Raji (cell line): ENCODE measurements around the gene HOXA2.

Source experiments
- POLR2A ChIP-seq: IDR thresholded peaks from 2 replicates; pipeline ENCODE4 v1.6.1; 2011; ENCODE audit warnings: low read depth, low read length, control low read depth; ENCODE audit not compliant: insufficient read depth

The HOXA2 gene

GRCh38 chr7:27103489-27104226 lies 1.2 kb upstream of the HOXA2 start:
- TF ChIP-seq POLR2A, result no peak

- TF ChIP-seq POLR2A, result no peak
These were observed 414 bp downstream of the HOXA2 start for GRCh38 chr7:27101957-27102580.

GRCh38 chr7:27101171-27101956 lies 1.1 kb downstream of the HOXA2 start:
- no peak for TF ChIP-seq POLR2A

DNA sequence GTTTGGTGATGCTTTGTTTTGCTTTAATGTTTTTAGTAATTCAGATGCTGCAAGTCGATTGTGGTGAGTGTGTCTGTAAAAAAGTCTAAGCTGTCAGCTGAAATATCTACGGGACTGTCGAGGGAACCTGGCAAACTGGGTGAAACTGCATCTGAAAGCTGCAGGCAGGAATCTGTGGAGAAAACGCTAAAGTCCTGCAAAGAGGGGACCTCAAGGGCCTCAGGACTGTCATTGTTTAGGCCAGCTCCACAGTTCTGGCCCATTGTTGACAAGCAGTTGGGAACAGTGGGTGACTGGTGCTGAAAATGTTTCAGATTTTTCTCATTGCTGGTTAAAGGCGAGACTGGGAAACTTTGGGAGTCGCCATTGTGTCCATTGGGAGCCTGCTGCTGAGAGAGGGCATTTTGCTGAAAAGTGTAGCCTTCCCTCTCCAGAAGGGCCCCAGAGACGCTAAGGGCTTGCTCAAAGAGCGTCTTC lies 1.8 kb downstream of the HOXA2 start:
- TF ChIP-seq POLR2A, result no peak

DNA sequence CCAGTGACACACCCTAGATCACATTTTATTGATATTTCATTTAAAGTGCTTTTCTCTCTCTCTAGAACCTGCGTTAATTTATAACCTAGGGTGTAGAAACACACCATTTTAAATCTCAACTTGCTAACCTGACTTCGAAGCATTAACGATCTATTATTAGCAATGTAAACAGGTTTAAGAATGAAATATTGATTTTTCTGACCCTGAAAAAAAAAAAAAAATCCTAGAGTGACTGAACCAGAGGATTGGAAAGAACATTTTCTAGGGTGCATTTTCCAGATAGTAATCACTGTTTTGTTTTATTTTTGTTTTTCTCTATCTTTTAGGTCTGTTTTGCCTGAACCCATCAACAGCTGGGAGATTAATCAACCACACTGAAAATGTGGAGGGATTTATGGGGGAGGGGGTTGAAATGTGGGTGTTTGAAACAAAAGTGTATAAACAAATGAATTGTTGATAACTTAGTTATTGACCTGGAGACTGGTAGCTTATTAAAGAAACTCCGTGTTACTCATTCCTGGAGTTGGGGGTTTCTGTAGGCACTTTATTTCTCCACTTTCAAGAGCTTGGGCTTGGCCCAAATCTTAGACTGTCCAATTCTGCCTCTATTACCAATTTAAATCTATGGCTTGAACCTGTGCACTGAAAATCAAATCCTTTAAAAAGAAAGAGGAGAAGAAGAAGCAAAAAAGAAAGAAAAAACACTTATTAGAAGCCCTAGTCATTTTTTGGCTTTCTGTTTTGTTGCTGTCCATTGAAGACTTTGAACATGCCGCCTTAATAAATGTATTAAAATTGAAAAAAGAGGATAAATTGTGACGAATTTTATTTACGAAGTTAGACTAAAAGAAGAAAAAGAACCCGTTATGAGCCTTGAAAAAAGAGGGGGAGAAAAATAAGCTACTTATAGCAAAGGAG lies 2.8 kb downstream of the HOXA2 start:
- no peak for TF ChIP-seq POLR2A

DNA sequence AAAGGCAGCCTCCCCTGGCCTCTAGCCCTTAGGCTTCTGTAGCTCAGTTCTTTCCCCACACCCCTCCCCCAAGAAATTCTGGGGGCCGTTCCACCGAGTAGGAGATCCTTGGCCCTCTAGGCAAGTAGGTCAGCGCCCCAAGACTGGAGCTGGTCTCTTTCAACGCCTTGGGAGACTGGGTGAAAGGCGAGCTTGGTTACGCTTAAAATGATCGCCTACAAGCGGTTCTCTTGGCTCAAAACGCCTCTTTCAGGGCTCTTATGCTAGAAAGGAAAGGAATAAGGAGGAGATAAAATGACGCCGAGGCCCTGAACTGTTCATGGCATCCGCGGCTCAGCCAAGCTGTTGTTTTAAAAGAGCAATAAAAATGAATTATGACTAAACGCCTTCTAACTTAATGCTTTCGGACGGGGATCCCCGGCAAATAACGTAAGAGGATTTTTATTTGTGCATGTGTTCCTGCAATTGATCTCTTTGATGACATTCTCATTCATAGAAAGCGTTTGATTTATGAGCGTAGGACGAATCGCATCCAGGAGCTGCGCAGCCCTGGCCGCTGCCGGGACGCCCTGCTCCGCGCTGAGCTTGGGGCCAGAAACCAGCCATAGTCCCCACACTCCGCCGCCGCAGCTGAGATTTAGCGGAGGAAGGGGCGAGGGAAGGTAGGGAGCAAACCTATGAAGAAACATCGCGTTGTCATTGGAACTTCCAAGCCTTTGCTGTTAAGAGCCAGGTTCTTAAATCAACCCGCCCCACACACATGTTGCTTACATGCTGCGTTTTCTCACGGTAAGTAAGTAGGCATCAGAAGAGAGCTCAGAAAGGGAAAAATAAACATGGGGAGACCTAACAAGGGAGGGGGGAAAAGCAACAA lies 3.7 kb downstream of the HOXA2 start:
- TF ChIP-seq POLR2A, result no peak

DNA sequence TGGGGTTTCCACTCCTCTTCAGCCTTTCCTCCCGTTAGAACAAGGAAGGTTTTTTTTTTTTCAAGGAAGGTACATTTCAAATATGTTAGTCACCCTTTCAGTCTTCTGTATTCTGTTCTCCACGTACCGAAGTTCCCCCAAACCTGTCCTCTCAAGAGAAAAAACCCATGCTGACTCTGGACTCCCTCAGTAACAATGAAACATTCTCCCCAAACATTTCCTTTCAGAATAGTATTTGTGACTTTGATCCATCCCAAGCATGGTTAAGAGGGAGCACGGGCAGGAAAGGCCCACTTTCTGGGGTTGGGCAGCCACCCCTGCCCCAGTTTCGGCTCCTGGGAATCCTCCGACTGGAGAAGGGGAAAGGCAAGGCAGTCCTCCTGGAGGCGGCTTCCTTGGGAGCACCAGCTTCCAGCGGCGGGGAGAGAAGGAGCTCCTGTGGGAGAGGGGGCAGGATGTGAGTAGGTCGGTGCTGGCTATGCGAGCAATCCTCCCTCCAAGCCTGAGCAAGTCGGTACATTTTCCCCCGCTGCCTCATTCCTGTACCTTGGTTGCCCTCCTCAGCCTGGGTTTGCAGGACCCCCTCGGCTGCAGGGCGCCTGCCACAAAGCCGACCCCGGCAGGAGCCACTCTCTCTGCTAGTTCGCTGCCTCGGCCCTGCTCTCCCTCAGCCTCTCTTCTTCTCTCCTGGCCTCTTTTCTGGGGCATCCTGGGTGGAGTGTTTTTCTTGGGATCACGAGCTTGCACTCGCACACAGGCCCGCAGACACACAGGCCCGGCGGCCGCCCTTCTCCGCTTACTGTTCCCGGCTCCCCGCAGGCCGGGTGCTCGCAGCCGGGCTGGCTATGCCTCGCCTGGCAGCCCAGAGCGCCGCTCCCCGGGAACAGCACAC lies 4.6 kb downstream of the HOXA2 start:
- TF ChIP-seq POLR2A, result no peak

GRCh38 chr7:27096768-27097514 lies 5.5 kb downstream of the HOXA2 start:
- TF ChIP-seq POLR2A, result no peak

GRCh38 chr7:27095897-27096767 lies 6.4 kb downstream of the HOXA2 start, which contains the start of gene HOXA1:
TSS of gene HOXA1 (minus strand) at chr7:27096000. CDS start at chr7:27095912, 88 bp downstream.
- TF ChIP-seq POLR2A, result peak; percentile 57

DNA sequence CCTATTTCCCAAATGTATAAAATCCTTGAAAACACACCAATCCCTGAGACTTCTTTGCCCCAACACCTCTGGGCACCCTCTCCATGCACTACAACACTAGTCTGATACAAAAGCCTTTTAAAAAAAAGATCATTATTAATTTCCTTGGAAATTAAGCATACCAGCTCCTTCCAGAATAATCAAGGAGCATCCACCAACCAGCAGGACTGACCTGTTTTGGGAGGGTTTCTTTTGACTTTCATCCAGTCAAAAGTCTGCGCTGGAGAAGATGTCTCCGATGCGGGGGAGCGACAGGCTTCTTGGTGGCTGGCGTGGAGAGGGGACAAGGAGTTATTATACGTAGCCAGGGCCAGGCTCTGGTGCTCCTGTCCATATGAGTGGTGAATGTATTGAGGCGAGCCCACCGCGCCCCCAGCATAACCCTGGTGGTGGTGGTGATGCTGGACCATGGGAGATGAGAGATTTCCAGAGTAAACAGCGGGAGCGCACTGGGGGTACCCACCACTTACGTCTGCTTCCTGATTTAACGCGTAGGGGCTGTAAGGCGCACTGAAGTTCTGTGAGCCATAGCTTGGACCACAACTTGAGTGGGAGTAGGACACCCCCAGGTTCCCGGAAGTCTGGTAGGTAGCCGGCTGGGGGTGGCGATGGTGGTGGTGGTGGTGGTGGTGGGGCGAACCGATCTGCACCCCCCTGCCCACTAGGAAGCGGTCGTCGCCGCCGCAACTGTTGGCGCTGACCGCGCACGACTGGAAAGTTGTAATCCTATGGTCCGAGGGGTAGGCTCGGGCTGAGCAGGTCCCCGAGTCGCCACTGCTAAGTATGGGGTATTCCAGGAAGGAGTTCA lies 7.2 kb downstream of the HOXA2 start:
- TF ChIP-seq POLR2A, result no peak
